ENCODE data around the gene SLC10A2.
"Not testable (repeated sequence)": the region's sequence is repeated elsewhere in the genome, so short reads cannot be mapped to it uniquely, and the experiment has no call there.

Gene SLC10A2, protein sequence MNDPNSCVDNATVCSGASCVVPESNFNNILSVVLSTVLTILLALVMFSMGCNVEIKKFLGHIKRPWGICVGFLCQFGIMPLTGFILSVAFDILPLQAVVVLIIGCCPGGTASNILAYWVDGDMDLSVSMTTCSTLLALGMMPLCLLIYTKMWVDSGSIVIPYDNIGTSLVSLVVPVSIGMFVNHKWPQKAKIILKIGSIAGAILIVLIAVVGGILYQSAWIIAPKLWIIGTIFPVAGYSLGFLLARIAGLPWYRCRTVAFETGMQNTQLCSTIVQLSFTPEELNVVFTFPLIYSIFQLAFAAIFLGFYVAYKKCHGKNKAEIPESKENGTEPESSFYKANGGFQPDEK

DNA sequence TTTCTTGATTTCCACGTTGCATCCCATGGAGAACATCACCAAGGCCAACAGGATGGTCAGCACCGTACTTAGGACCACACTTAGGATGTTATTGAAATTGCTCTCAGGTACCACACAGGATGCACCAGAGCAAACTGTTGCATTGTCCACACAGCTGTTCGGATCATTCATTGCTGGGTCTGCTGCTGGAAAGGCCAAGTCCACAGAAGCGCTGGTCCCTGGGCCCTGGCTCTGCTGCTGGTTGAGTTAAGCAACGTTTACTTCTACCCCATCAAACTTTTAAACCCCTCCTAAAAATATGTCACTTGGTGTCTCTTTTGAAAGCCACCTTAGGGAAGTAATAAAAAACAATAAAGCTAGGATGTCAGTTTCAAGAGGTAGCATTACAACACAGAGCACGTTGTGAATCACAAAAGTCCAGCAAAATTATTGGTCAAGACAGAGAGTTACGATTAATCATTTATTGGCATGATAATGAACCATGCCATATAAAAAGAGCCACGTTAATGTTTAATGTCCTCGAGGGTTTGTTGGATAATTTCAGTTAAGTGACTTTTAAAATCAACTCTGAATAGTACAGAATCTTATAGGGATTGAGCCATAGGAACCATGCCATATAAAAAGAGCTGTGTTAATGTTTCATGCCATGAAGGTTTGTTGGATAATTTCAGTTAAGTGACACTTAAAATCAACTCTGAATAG is at the start of gene SLC10A2:
Gene SLC10A2, minus strand, starts transcription at position 339 of the 702 bp plus-strand sequence. Its CDS starts 168 bp downstream, at position 171.
- TF ChIP-seq, protein P1, sequence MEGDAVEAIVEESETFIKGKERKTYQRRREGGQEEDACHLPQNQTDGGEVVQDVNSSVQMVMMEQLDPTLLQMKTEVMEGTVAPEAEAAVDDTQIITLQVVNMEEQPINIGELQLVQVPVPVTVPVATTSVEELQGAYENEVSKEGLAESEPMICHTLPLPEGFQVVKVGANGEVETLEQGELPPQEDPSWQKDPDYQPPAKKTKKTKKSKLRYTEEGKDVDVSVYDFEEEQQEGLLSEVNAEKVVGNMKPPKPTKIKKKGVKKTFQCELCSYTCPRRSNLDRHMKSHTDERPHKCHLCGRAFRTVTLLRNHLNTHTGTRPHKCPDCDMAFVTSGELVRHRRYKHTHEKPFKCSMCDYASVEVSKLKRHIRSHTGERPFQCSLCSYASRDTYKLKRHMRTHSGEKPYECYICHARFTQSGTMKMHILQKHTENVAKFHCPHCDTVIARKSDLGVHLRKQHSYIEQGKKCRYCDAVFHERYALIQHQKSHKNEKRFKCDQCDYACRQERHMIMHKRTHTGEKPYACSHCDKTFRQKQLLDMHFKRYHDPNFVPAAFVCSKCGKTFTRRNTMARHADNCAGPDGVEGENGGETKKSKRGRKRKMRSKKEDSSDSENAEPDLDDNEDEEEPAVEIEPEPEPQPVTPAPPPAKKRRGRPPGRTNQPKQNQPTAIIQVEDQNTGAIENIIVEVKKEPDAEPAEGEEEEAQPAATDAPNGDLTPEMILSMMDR (IDR thresholded peaks at IDR 0.05; ENCODE audit: low read depth, low read length, missing control alignments), result no peak
- no peaks in the 10 kb centered on the region for H3K27me3 ChIP-seq (replicated peaks)
- H3K4me3 ChIP-seq (ENCODE audit: low read depth, low read length), result no peak within 1 kb of the TSS
- in situ Hi-C loops (cut with HindIII; ENCODE audit: low pct_ligation_motif_present, low sequenced_read_pairs), result no loop called here
- DNase-seq, result no peak
- H3K27ac ChIP-seq, result no peak within 1 kb of the TSS
- H3K36me3 ChIP-seq (replicated peaks), result no peaks in the 10 kb centered on the region

DNA sequence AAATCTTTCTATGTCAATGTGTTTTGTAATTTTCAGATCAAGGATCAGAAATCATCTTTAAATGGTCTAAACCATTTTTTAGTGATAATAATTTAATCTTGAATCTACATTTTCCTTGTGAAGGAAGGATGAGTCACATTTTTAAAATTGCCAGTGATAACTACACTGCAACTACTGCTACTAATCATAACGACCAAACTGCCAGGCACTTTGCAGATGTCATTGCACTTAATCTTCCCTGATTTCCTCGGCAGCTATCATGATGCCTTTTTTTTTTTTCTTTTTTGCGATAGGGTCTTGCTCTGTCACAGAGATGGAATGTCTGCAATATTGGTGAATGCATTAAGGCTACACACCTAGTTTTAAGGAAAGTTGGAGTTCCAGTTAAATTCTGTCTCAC is 41.4 kb upstream of the SLC10A2 start:
- H3K27me3 ChIP-seq (replicated peaks), result no peaks in the 10 kb centered on the region
- H3K4me3 ChIP-seq (ENCODE audit: low read depth, low read length), result no peak overlapping the region
- in situ Hi-C loops (cut with HindIII; ENCODE audit: low pct_ligation_motif_present, low sequenced_read_pairs), result no loop called here
- H3K27ac ChIP-seq, result no peak overlapping the region
- TF ChIP-seq, protein P1 (IDR thresholded peaks at IDR 0.05; ENCODE audit: low read depth, low read length, missing control alignments), result no peak
- DNase-seq, result no peak
- no peaks in the 10 kb centered on the region for H3K36me3 ChIP-seq (replicated peaks)

DNA sequence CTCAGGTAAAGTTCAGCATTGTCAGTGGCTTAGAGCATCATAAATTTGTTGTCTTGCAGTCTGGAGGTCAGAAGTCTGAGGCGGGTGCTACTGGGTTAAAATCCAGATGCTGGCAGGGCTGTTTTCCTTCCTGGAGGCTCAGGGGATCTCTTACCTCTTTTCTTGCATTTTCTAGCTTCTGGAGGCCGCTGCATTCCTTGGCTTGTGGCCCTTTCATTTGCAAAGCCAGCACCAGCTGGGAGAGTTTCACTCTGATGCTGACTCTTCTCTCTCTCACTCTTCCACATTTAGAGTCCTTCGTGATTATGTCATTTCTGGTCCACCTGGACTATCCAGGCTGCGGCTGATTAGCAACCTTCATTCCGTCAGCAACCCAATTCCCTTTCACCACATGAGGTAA is 38.1 kb upstream of the SLC10A2 start:
- Histone ChIP-seq H3K27me3 (replicated peaks) (no peaks in the 10 kb centered on the region), H3K36me3 (replicated peaks) (no peaks in the 10 kb centered on the region), H3K4me3 (ENCODE audit: low read depth, low read length) (no peak overlapping the region), H3K27ac (no peak overlapping the region)
- TF ChIP-seq, protein P1 (IDR thresholded peaks at IDR 0.05; ENCODE audit: low read depth, low read length, missing control alignments), result no peak
- no peak for DNase-seq
- in situ Hi-C loops (cut with HindIII; ENCODE audit: low pct_ligation_motif_present, low sequenced_read_pairs), result no loop called here

DNA sequence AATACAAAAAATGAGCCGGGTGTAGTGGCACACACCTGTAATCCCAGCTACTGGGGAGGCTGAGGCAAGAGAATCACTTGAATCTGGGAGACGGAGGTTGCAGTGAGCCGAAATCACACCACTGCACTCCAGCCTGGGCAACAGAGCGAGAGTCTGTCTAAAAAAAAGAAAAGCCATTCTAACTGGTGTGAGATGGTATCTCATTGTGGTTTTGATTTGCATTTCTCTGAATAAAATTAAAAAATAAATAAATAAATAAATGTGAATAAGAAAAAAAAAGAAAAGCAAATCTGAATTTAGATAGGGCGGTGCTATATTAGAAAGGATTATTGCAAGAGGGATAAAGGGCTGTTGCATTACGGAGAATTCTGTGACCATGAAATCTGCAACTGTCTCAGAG is 37.2 kb upstream of the SLC10A2 start:
- H3K27ac ChIP-seq; in situ Hi-C loops (cut with HindIII; ENCODE audit: low pct_ligation_motif_present, low sequenced_read_pairs); H3K4me3 ChIP-seq (ENCODE audit: low read depth, low read length); H3K27me3 ChIP-seq (replicated peaks); H3K36me3 ChIP-seq (replicated peaks); DNase-seq: not testable (repeated sequence)

DNA sequence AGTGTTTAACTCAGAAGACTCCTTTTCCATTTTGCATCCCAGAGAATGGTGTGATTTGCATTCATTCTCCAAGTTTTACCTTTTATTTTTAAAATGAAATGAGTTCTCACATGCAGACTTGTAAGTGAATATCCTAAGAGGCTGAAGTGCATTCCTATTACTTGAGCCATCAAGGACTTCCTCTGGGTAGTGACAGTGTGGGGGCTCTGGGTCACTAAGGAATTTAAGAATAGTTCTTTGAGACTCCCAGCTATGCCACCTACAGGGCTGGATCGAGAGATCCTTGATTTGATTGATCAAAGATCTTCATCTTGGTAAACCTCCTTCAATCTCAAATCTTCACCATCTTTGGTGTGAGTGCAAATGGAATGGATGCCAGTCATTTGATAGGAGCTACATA is 36.3 kb upstream of the SLC10A2 start:
- H3K27me3 ChIP-seq (replicated peaks), result no peaks in the 10 kb centered on the region
- H3K4me3 ChIP-seq (ENCODE audit: low read depth, low read length), result no peak overlapping the region
- H3K27ac ChIP-seq, result no peak overlapping the region
- DNase-seq, result peak; percentile 3
- no peaks in the 10 kb centered on the region for H3K36me3 ChIP-seq (replicated peaks)
- in situ Hi-C loops (cut with HindIII; ENCODE audit: low pct_ligation_motif_present, low sequenced_read_pairs), result no loop called here
- TF ChIP-seq, protein P1 (IDR thresholded peaks at IDR 0.05; ENCODE audit: low read depth, low read length, missing control alignments), result no peak

DNA sequence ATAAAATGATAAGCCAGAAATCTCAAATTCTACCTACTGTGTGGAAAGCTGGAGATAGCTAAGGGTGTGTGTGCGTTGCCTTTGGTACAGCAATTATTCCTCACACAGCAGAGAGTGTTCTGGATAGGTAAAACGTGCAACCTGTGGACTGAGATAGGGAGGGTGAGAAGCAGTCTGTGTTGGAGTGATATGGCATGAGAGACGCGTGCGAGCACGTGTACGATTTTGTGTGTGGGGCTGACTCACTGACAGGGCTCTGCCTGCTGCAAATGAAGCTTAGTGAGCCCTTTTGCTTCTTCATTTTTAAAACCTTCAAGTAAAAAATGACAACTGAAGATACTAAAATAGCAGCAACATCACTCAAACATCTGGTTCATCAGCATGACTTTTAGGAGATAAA is 35.7 kb upstream of the SLC10A2 start:
- TF ChIP-seq, protein P1 (IDR thresholded peaks at IDR 0.05; ENCODE audit: low read depth, low read length, missing control alignments), result no peak
- no peak for DNase-seq
- in situ Hi-C loops (cut with HindIII; ENCODE audit: low pct_ligation_motif_present, low sequenced_read_pairs), result no loop called here
- H3K36me3 ChIP-seq (replicated peaks), result no peaks in the 10 kb centered on the region
- no peak overlapping the region for H3K4me3 ChIP-seq (ENCODE audit: low read depth, low read length)
- no peak overlapping the region for H3K27ac ChIP-seq
- no peaks in the 10 kb centered on the region for H3K27me3 ChIP-seq (replicated peaks)

Measured in brain microvascular endothelial cell (primary cell).